OCI-LY3 (cell line): ENCODE data around the gene TRAF6.
"Not testable (repeated sequence)": the region's sequence is repeated elsewhere in the genome, so short reads cannot be mapped to it uniquely, and the experiment has no call there.

ENCODE experiments used
- H2AFZ ChIP-seq: fragments of 200-600, 300-600 bp; shearing (Covaris generic); 2 replicates; pipeline ENCODE4 v1.6.0; 2014; ENCODE audit warnings: antibody characterized with exemption, low read depth, low read length
- H3K27ac ChIP-seq: fragments of 200-600, 300-600 bp; sonication (generic); 2 replicates; pipeline ENCODE4 v1.5.1; 2014; ENCODE audit warnings: mild to moderate bottlenecking, low read length, moderate library complexity, mixed read lengths
- H3K27me3 ChIP-seq: fragments of 200-600, 300-600 bp; sonication (generic); 2 replicates; pipeline ENCODE4 v1.6.1; 2014; ENCODE audit warnings: low read depth, low read length, mixed read lengths
- H3K36me3 ChIP-seq: fragments of 200-600, 300-600 bp; sonication (generic); replicated peaks from 2 replicates; pipeline ENCODE3; 2014; ENCODE audit warnings: low read depth, low read length, mixed read lengths
- H3K4me1 ChIP-seq: fragments of 300-600, 200-600 bp; sonication (generic); 2 replicates; pipeline ENCODE4 v1.6.1; 2014; ENCODE audit warnings: low read length, mixed read lengths
- H3K4me2 ChIP-seq: fragments of 200-600, 300-600 bp; sonication (generic); 2 replicates; pipeline ENCODE4 v1.6.1; 2014; ENCODE audit warnings: low read length, mixed read lengths
- H3K4me3 ChIP-seq: fragments of 300-600, 200-600 bp; sonication (generic); 2 replicates; pipeline ENCODE4 v1.5.1; 2014; ENCODE audit warnings: antibody characterized with exemption, mild to moderate bottlenecking, low read length, moderate library complexity
- H3K79me2 ChIP-seq: fragments of 300-600, 200-600 bp; shearing (Covaris generic); 2 replicates; pipeline ENCODE4 v1.6.1; 2014; ENCODE audit warnings: mild to moderate bottlenecking, low read length, mixed read lengths
- H3K9ac ChIP-seq: fragments of 300-600, 200-600 bp; shearing (Covaris generic); 2 replicates; pipeline ENCODE4 v1.6.0; 2014; ENCODE audit warnings: mild to moderate bottlenecking, low read length, moderate library complexity
- H3K9me3 ChIP-seq: fragments of 200-600, 300-600 bp; shearing (Covaris generic); 2 replicates; pipeline ENCODE4 v1.6.1; 2014; ENCODE audit warnings: low read length, mixed read lengths; ENCODE audit not compliant: insufficient read depth
- H4K20me1 ChIP-seq: fragments of 200-600, 300-600 bp; sonication (generic); 2 replicates; pipeline ENCODE4 v1.6.1; 2016; ENCODE audit warnings: low read length, mixed read lengths; ENCODE audit not compliant: insufficient read depth
- CTCF ChIP-seq: fragments of 200-600, 300-600 bp; sonication (generic); IDR thresholded peaks from 2 replicates; pipeline ENCODE4 v1.5.1; 2014; ENCODE audit warnings: antibody characterized with exemption, low read length, low read depth
- EZH2phosphoT487 ChIP-seq: fragments of 200-600 bp; shearing (Covaris generic); IDR thresholded peaks from 2 replicates; pipeline ENCODE4 v1.6.1; 2018; ENCODE audit warnings: antibody characterized with exemption, mixed run types, low read depth

TRAF6 gene

DNA sequence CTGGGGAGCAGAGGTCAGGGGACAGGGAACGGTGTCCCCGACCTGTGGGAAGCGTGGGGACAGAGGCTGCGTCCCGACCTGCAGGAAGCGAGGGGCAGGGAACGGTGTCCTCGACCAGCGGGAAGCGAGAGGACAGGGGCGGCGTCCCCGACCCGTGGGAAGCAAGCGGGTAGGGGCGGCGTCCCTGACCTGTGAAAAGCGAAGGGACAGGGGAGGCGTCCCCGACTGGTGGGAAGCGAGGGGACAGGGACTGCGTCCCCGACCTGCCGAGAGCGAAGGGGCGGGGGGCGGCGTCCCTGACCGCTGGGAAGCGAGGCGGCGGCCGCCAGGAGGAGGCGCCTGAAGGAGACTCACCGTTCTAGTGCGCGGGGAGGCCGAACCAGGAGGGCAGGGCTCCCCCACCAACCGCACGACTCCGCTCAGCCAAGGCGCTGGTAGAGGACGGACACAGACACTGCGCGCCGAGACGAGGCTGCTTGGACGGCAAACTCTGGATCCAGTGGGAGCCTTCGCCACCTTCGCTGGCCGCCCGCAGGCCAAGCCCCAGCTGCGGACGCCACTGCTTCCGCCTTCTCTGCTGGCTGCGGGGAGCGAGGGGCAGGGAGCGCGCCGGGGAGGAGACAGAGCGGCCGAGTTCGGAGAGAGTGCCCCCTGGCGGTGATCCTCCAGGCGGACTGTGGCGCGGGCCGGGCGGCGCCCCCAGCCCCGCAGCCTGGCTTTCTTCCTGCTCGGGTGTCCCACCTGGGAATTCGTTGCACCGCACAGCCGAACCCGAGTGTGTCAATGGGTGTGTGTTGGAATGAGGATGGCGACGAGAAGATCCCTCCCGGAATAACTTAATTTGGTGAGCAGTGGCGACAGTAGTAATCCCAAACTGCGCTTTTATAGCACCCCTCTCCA, at the start of gene TRAF6:
TRAF6 (minus strand) TSS at position 579 of the 900 bp plus-strand sequence. CDS start 8,757 bp downstream, outside the sequence.
- TF ChIP-seq EZH2phosphoT487 (no peak), CTCF (peak; percentile 74)
- Histone ChIP-seq H3K36me3 (no peaks in the 10 kb centered on the region), H3K27ac (peak within 1 kb of the TSS; percentile 44; the same call in 1 of the 2 replicates), H2AFZ (peak within 1 kb of the TSS; percentile 100), H3K27me3 (no peaks in the 10 kb centered on the region), H3K4me1 (peaks cover 12% of the 10 kb centered on the region), H3K4me2 (peak within 1 kb of the TSS; percentile 97), H3K79me2 (peaks cover 23% of the 10 kb centered on the region), H3K4me3 (peak within 1 kb of the TSS; percentile 99), H3K9ac (peak within 1 kb of the TSS; percentile 85), H4K20me1 (peaks cover 11% of the 10 kb centered on the region), H3K9me3 (peaks cover 3% of the 10 kb centered on the region; the same call in 1 of the 2 replicates)

GRCh38 chr11:36558571-36559413, 48.7 kb upstream of the TRAF6 start:
- Histone ChIP-seq H3K27ac (no peak overlapping the region), H3K36me3 (no peaks in the 10 kb centered on the region), H2AFZ (no peak overlapping the region), H4K20me1 (no peaks in the 10 kb centered on the region), H3K4me1 (no peaks in the 10 kb centered on the region), H3K27me3 (peaks cover 28% of the 10 kb centered on the region), H3K4me3 (no peak overlapping the region), H3K4me2 (no peak overlapping the region), H3K79me2 (no peaks in the 10 kb centered on the region), H3K9me3 (no peaks in the 10 kb centered on the region), H3K9ac (no peak overlapping the region)
- TF ChIP-seq EZH2phosphoT487 (no peak), CTCF (no peak)

DNA sequence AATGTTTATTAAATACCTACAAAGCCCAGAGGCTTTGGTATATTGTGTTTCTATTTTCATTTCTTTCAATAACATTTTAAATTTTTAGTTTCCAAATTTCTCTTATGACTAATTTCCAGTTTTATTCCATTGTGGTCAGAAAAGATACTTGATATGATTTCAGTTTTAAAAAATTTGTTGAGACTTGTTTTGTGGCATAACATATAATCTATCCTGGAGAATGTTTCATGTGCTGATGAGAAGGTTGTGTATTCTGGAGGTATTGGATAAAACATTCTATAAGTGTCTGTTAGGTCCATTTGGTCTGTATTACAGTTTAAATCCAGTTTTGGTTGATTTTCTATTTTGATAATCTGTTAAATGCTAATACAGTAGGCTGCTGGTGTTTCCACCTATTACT, 47.9 kb upstream of the TRAF6 start:
- no peak overlapping the region for H2AFZ ChIP-seq
- no peak overlapping the region for H3K9ac ChIP-seq
- no peaks in the 10 kb centered on the region for H3K9me3 ChIP-seq
- H3K36me3 ChIP-seq, result no peaks in the 10 kb centered on the region
- peaks cover 25% of the 10 kb centered on the region for H3K27me3 ChIP-seq
- no peak overlapping the region for H3K27ac ChIP-seq
- TF ChIP-seq EZH2phosphoT487, result no peak
- TF ChIP-seq CTCF, result no peak
- H3K4me2 ChIP-seq, result no peak overlapping the region
- H3K4me1 ChIP-seq, result no peaks in the 10 kb centered on the region
- H3K4me3 ChIP-seq, result no peak overlapping the region
- no peaks in the 10 kb centered on the region for H3K79me2 ChIP-seq
- H4K20me1 ChIP-seq, result no peaks in the 10 kb centered on the region

DNA sequence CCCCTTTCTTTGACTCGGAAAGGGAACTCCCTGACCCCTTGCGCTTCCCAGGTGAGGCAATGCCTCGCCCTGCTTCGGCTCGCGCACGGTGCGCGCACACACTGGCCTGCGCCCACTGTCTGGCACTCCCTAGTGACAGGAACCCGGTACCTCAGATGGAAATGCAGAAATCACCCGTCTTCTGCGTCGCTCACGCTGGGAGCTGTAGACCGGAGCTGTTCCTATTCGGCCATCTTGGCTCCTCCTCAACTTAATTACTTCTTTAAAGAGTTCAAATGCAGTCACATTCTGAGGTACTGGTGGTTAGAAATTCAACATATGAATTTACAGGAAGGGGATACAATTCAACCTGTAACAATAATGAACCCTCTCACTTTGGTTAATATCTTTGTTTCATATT, 47.3 kb upstream of the TRAF6 start:
- H2AFZ ChIP-seq, H4K20me1 ChIP-seq, H3K9me3 ChIP-seq, H3K27ac ChIP-seq, H3K9ac ChIP-seq, H3K4me1 ChIP-seq, H3K36me3 ChIP-seq, H3K4me2 ChIP-seq, H3K4me3 ChIP-seq, H3K79me2 ChIP-seq: not testable (repeated sequence)
- peaks cover 20% of the 10 kb centered on the region for H3K27me3 ChIP-seq
